Stomach (tissue), 9 donors: Measurements from ENCODE around the gene SH3GL2. TPM values are rescaled to one million over a fixed set of nuclear protein-coding genes. Genes with fewer than 3 reads are reported as not detected.
A peak's percentile ranks its signal among the peaks of the same experiment; 100 is the strongest.

ENCODE experiments used
- DNase-seq, 2 donors: peaks; one replicate each; pipeline versions ENCODE4 v3.0.0 to v3.0.0-alpha.2; 2013 to 2019
- H3K27ac ChIP-seq, 5 donors: fragments of 200-600 bp in 4 of 5; sonication (generic) in 4 of 5; one replicate each; pipeline ENCODE4 v1.5.1; 2013 to 2019; ENCODE audit warnings: mild to moderate bottlenecking in 1 of 5, moderate library complexity in 1 of 5
- H3K27me3 ChIP-seq, 3 donors: fragments of 200-600 bp; sonication (generic); one replicate each; pipeline ENCODE4 v1.5.1; 2017 to 2019; ENCODE audit warnings: mixed run types in 1 of 3
- H3K36me3 ChIP-seq, 4 donors: fragments of 200-600 bp; sonication (generic); 1 replicate in 3 of 4; 2 replicates in 1 of 4; pipeline ENCODE4 v1.5.1; 2016 to 2019
- H3K4me1 ChIP-seq, 4 donors: fragments of 200-600 bp; sonication (generic); one replicate each; pipeline ENCODE4 v1.5.1; 2016 to 2019
- H3K4me3 ChIP-seq, 4 donors: fragments of 200-600 bp; sonication (generic) in 3 of 4; one replicate each; pipeline ENCODE4 v1.5.1; 2016 to 2019; ENCODE audit warnings: mild to moderate bottlenecking in 1 of 4
- H3K9me3 ChIP-seq, 4 donors: fragments of 200-600 bp; sonication (generic); one replicate each; pipeline ENCODE4 v1.5.1; 2016 to 2019
- EP300 ChIP-seq: sonication (generic); formaldehyde crosslinking; IDR thresholded peaks from one replicate; pipeline ENCODE4 v1.6.1; 2017; ENCODE audit warnings: antibody characterized with exemption
- POLR2A ChIP-seq, 4 donors: fragments of 450-650 bp; IDR thresholded peaks; one replicate each; pipeline ENCODE4 v1.6.1; 2016; ENCODE audit warnings: antibody characterized with exemption in 4 of 4, control low read depth in 2 of 4, mild to moderate bottlenecking in 1 of 4, moderate library complexity in 1 of 4
- POLR2AphosphoS5 ChIP-seq, 3 donors: sonication (generic); formaldehyde crosslinking; IDR thresholded peaks; one replicate each; pipeline ENCODE4 v1.6.1; 2016; ENCODE audit warnings: antibody characterized with exemption in 3 of 3
- WGBS, 5 donors: extraction: QIAGEN DNeasy Blood & Tissue Kit in 3 of 5; methylation state at CpG; one replicate each; pipeline versions ENCODE4 v1.1.5 to v1.1.7; 2013 to 2018; 5-methylcytosine and 5-hydroxymethylcytosine counted together
- intact Hi-C: fragments of 100-400 bp; cut with DNase I; formaldehyde crosslinking; loops from one replicate; pipeline ENCODE4 v1.15.1; 2023; ENCODE audit warnings: low total_unique reads
- polyA plus RNA-seq, 3 donors: library from polyadenylated mRNA; stranded (reverse); fragments of 200-250 nt; gene quantifications; one replicate each; pipeline ENCODE4 v1.2.3, GENCODE V29; 2013
- total RNA-seq, 5 donors: library from RNA; depleted of rRNA; stranded (reverse); fragments of >200 nt; gene quantifications; one replicate each; pipeline versions ENCODE4 v1.1.0 to v1.2.3, GENCODE V29; 2014 to 2016
- TF ChIP-seq, protein P1 (sequence below), 7 experiments: fragments of 450-650 bp in 4 of 7; fragments of 200-600 bp in 3 of 7; sonication (generic) in 3 of 7; IDR thresholded peaks; one replicate each; pipeline ENCODE4 v1.5.1; 2016 to 2019; ENCODE audit warnings: antibody characterized with exemption in 7 of 7, control low read depth in 2 of 7, mild to moderate bottlenecking in 1 of 7
- donor health status: healthy with polysubstance abuse.
- donor health status: Bipolar disorder and iron deficiency.
- donor health status: healthy.

SH3GL2 gene
- total and polyA plus RNA-seq, 8 donors: 0.89 to 17.5 (median 7.7) TPM; not detected in 1

DNA sequence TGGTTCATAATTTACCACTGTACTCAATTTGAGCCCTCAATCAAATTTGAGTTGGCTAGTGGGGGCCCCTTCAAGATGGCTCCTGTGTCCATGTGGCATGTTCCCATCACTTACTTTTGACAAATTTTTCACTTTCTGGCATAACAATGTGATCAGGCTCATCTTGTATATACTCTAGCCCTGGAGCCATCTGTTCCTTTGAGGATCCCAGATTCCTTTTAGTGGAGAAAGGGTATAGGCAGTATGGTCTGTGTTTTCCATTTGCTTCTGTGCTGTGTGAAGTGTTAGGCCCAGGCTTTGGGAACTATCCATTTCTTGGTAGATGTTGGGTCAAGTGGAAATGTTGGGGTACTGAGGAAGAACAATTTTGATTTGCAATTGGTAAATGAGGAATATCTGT lies 45.7 kb downstream of the SH3GL2 start:
- Histone ChIP-seq H3K4me3 (no peak overlapping the region), H3K27me3 (no peaks in the 10 kb centered on the region), H3K36me3 (no peaks in the 10 kb centered on the region), H3K27ac (no peak overlapping the region), H3K9me3 (no peaks in the 10 kb centered on the region), H3K4me1 (no peaks in the 10 kb centered on the region)
- TF ChIP-seq POLR2AphosphoS5 (IDR thresholded peaks at IDR 0.05) (no peak), EP300 (no peak), POLR2A (IDR thresholded peaks at IDR 0.05) (no peak)
- TF ChIP-seq, protein P1, sequence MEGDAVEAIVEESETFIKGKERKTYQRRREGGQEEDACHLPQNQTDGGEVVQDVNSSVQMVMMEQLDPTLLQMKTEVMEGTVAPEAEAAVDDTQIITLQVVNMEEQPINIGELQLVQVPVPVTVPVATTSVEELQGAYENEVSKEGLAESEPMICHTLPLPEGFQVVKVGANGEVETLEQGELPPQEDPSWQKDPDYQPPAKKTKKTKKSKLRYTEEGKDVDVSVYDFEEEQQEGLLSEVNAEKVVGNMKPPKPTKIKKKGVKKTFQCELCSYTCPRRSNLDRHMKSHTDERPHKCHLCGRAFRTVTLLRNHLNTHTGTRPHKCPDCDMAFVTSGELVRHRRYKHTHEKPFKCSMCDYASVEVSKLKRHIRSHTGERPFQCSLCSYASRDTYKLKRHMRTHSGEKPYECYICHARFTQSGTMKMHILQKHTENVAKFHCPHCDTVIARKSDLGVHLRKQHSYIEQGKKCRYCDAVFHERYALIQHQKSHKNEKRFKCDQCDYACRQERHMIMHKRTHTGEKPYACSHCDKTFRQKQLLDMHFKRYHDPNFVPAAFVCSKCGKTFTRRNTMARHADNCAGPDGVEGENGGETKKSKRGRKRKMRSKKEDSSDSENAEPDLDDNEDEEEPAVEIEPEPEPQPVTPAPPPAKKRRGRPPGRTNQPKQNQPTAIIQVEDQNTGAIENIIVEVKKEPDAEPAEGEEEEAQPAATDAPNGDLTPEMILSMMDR (IDR thresholded peaks at IDR 0.05): no peak
- intact Hi-C loops: no loop called here
- no peak for DNase-seq

DNA sequence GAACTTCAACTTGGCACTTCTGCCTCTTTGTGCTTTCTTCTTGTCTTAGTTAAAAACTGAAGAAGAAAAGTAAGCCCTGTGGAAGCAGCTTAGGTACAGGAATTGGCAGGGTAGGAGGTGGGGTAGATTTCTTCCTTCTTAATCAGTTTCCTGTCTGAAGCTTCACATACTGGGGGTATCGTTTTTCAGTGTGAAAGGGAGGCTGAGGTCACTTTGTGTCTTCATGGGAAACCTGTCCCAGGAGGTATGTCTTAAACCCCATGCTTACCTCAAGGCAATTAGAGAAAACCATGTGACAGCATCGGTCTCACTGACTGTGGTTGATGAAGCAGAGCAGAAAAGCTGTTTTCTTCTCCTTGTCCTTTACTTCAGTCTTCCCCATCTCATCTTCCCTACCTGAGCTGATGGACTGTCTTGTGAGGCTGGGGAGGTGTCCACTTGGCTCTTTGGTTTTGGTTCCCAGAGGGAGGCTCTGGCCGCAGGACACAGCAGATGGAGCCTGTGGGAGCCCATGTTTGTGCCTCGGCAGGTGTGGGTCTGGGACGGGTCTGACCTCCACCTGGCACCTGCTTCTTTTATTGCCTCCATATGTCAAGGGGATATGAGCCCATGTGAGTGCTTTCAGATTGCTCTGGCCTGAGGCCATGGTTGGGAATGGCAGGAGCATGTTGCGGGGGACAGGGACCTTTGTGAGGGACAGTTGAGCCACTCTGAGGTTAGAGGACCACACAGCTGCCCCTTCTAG lies 47.0 kb downstream of the SH3GL2 start:
- WGBS, 5 donors: 77 to 88% (median 84%) methylated on average over 6 of the region's 6 CpGs
- Histone ChIP-seq H3K9me3 (no peaks in the 10 kb centered on the region), H3K4me1 (no peaks in the 10 kb centered on the region), H3K36me3 (no peaks in the 10 kb centered on the region), H3K27me3 (no peaks in the 10 kb centered on the region), H3K27ac (no peak overlapping the region), H3K4me3 (no peak overlapping the region)
- DNase-seq: no peak
- intact Hi-C loops: no loop called here
- no peak for TF ChIP-seq EP300
- no peak for TF ChIP-seq POLR2AphosphoS5 (IDR thresholded peaks at IDR 0.05)
- TF ChIP-seq POLR2A (IDR thresholded peaks at IDR 0.05): no peak

DNA sequence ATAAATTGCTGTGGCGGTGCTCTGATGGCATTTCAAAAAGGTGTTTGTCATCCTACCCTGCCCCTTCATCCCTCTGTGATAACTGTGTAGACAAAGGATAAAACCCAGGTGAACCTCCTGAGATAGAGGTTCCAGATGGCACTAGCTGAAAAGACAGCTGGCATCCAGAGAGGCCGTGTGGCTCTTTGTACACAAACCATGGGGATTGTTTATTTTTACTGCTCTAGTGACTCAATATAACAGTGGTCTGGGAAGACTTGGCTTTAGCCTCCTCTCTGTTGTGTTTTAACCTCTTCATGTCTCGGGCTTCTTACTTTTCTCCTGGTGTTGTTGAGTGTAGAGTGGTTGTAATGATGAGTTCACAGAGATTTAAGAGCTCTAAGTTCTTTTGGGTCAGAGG lies 48.8 kb downstream of the SH3GL2 start:
- Histone ChIP-seq H3K9me3 (no peaks in the 10 kb centered on the region), H3K36me3 (no peaks in the 10 kb centered on the region), H3K27ac (no peak overlapping the region), H3K4me1 (no peaks in the 10 kb centered on the region), H3K4me3 (no peak overlapping the region), H3K27me3 (no peaks in the 10 kb centered on the region)
- TF ChIP-seq POLR2AphosphoS5 (IDR thresholded peaks at IDR 0.05): no peak
- no peak for TF ChIP-seq EP300
- no peak for TF ChIP-seq POLR2A (IDR thresholded peaks at IDR 0.05)
- TF ChIP-seq, protein P1 (IDR thresholded peaks at IDR 0.05): no peak
- intact Hi-C loops: no loop called here
- peak in 1 of 2 donors; percentile 8 for DNase-seq
- WGBS, 5 donors: 47 to 70% (median 58%) methylated on average over 3 of the region's 3 CpGs

DNA sequence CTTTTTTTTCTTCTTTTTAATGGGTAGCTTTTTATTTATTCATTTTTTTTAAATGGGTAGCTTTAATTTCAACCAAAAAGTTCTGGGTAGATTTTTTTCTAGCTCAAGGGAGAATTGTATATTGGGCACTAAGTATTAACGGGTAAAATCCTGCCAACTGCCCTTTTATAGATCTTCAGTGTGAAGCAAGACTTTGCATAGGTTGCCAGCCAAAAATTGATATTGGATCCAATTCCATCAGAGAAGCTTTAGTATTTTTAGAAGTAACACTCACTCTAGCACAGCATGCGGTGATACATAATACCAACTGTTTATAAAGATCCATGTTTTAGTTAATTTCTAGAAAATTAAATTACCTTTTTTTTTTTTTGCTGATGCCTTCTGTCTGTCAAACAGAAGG lies 49.8 kb downstream of the SH3GL2 start:
- Histone ChIP-seq H3K27me3 (no peaks in the 10 kb centered on the region), H3K27ac (no peak overlapping the region), H3K9me3 (no peaks in the 10 kb centered on the region), H3K4me3 (no peak overlapping the region), H3K4me1 (no peaks in the 10 kb centered on the region), H3K36me3 (no peaks in the 10 kb centered on the region)
- TF ChIP-seq, protein P1 (IDR thresholded peaks at IDR 0.05): no peak
- TF ChIP-seq POLR2AphosphoS5 (IDR thresholded peaks at IDR 0.05) (no peak), POLR2A (IDR thresholded peaks at IDR 0.05) (no peak), EP300 (no peak)
- intact Hi-C loops: no loop called here
- 88 to 94% (median 92%) methylated on average over 2 of the region's 2 CpGs for WGBS, 5 donors
- DNase-seq: no peak

- no peak overlapping the region for H3K27ac ChIP-seq
- intact Hi-C loops: no loop called here
- no peaks in the 10 kb centered on the region for H3K4me1 ChIP-seq
- H3K4me3 ChIP-seq: no peak overlapping the region
- no peaks in the 10 kb centered on the region for H3K27me3 ChIP-seq
- H3K9me3 ChIP-seq: no peaks in the 10 kb centered on the region
- DNase-seq: no peak
- TF ChIP-seq POLR2A (IDR thresholded peaks at IDR 0.05) (no peak), POLR2AphosphoS5 (IDR thresholded peaks at IDR 0.05) (no peak), EP300 (no peak)
- TF ChIP-seq, protein P1 (IDR thresholded peaks at IDR 0.05): no peak
- no peaks in the 10 kb centered on the region for H3K36me3 ChIP-seq
- 67 to 87% (median 78%) methylated on average over 2 of the region's 2 CpGs for WGBS, 5 donors
Observed at GRCh38 chr9:17630531-17630949, 51.7 kb downstream of the SH3GL2 start.
